Skeletal muscle tissue (tissue), 4 donors: ENCODE data around the gene DENND5B. TPM values are rescaled to one million over a fixed set of nuclear protein-coding genes. Genes with fewer than 3 reads are reported as not detected.
"Not testable (repeated sequence)": the region's sequence is repeated elsewhere in the genome, so short reads cannot be mapped to it uniquely, and the experiment has no call there.

Experiments
- H3K27ac ChIP-seq: one replicate; pipeline ENCODE4 v1.7.0; 2013; ENCODE audit warnings: mild to moderate bottlenecking, low read depth, low read length, inconsistent platforms
- H3K27me3 ChIP-seq, 3 donors: one replicate each; pipeline ENCODE4 v1.7.0; 2013; ENCODE audit warnings: low read length in 3 of 3; ENCODE audit not compliant: control insufficient read depth in 3 of 3, insufficient read depth in 3 of 3
- H3K36me3 ChIP-seq, 3 donors: one replicate each; pipeline ENCODE4 v1.7.0; 2013; ENCODE audit warnings: low read length in 3 of 3; ENCODE audit not compliant: control insufficient read depth in 3 of 3, insufficient read depth in 3 of 3
- H3K4me1 ChIP-seq, 3 donors: one replicate each; pipeline ENCODE4 v1.7.0; 2013; ENCODE audit warnings: low read length in 3 of 3, mild to moderate bottlenecking in 3 of 3; ENCODE audit not compliant: control insufficient read depth in 3 of 3, insufficient read depth in 3 of 3
- H3K4me3 ChIP-seq, 3 donors: one replicate each; pipeline ENCODE4 v1.7.0; 2013; ENCODE audit warnings: low read length in 3 of 3
- H3K9ac ChIP-seq, 3 donors: one replicate each; pipeline ENCODE4 v1.7.0; 2013; ENCODE audit warnings: low read length in 3 of 3, mild to moderate bottlenecking in 3 of 3, moderate library complexity in 2 of 3, low read depth in 1 of 3
- H3K9me3 ChIP-seq, 3 donors: one replicate each; pipeline ENCODE4 v1.7.0; 2013; ENCODE audit warnings: low read length in 3 of 3; ENCODE audit not compliant: control insufficient read depth in 3 of 3
- total RNA-seq: library from RNA; depleted of rRNA; stranded (reverse); fragments of >200 nt; gene quantifications from one replicate; pipeline ENCODE4 v1.2.3, GENCODE V29; 2014
- donor health status: Osteomylitis.

Gene DENND5B
- total RNA-seq, 1 donor from 2014 or later = 29.2 TPM

DNA sequence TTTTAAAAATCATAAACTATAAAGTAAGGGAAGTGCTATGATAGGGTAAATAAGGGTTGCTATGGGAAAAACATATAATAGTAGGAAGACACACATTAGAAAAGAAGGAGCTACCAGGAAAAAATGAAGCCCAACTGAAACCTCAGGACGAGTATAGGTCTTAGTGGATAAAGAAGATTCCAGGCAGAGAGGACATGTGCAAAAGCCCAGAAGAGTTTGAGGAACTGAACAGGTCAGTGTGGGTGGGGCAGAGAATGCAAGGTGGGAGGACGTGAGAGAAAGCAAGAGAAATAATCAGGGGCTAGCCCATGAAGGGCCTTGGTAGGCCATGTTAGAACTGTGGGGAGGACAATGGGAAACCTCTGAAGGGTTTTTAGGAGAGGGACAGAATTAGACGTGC, 109.5 kb downstream of the DENND5B start:
- Histone ChIP-seq H3K27ac (no peak overlapping the region), H3K27me3 (no peaks in the 10 kb centered on the region), H3K9me3 (no peaks in the 10 kb centered on the region), H3K36me3 (peaks cover 0 to 11% (median 8%) of the 10 kb centered on the region in 3 donors), H3K4me3 (no peak overlapping the region), H3K9ac (no peak overlapping the region), H3K4me1 (no peaks in the 10 kb centered on the region)

DNA sequence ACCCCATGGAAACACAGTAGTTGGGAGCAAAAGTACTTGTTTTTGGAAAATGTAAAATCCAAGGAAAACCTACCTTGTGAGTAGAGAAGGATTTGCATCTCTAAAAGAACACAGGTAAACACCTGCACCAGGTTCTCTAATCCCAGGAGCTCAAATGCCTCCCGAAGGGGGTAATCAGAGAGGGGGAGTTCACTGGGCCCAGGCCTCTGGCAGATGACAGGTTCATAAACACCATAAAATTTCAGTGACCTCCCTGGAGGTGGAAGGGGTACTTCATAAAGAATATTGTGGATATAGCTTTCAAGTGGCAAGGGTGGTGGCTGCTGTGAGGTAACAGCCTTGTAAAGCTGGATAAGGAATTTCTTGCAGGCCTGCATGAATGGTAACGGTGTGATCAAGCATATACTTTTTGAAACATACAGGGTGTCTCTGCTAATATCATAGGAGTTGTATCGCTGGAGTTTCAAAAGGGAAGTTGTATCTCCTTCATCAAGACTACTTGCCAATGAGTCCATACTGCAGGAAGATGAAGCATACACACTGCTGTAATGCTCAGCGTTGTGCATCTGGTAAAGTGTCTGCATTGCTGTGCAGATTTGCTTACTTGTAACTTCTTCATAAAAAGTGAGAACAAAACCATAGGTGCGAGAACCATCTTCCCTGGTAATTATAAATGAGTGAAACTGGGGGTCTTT, 111.3 kb downstream of the DENND5B start:
- no peaks in the 10 kb centered on the region for H3K4me1 ChIP-seq
- no peaks in the 10 kb centered on the region for H3K27me3 ChIP-seq
- no peak overlapping the region for H3K27ac ChIP-seq
- peaks cover 0 to 11% (median 8%) of the 10 kb centered on the region in 3 donors for H3K36me3 ChIP-seq
- H3K4me3 ChIP-seq = no peak overlapping the region
- no peak overlapping the region for H3K9ac ChIP-seq
- no peaks in the 10 kb centered on the region for H3K9me3 ChIP-seq

DNA sequence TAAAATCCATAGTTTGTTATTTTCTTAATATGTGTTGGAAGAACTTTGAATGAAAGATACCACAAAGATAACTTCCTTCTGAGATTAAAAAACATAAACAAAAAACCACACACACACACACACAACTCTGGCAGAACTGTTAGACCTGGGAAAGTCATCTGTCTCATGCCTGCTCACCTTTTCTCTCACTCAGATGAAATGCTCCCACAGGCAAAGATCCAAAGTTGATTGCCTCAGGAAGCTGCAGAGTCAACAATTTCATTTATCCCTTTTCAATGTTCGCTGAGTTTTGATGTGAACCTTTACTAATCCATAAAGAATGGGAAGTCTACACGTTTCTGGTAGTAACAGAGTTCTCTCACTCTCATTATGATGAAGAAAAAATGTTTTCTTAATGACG, 112.0 kb downstream of the DENND5B start:
- no peak overlapping the region for H3K27ac ChIP-seq

DNA sequence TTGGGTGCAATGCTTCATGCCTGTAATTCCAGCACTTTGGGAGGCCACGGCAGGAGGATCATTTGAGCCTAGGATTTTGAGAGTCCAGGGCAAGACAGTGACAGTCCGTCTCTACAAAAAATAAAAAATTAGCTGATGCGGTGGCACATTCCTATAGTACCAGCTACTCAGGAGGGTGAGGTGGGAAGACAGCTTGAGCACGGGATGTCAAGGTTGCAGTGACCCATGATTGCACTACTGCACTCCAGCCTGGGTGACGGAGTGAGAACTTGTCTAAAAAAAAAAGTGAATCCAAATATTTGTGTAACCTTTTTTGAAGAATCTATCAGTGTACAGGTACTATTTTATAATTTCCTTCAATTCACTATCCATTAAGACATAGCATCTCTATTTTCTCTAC, 112.5 kb downstream of the DENND5B start:
- Histone ChIP-seq H3K9ac (no peak overlapping the region), H3K9me3 (no peaks in the 10 kb centered on the region), H3K4me3 (no peak overlapping the region), H3K4me1 (no peaks in the 10 kb centered on the region), H3K27me3 (no peaks in the 10 kb centered on the region), H3K27ac (no peak overlapping the region), H3K36me3 (peaks cover 0 to 11% (median 8%) of the 10 kb centered on the region in 3 donors)

More for the DNA sequence above, 112.0 kb downstream of the DENND5B start:
- no peaks in the 10 kb centered on the region for H3K9me3 ChIP-seq
- H3K36me3 ChIP-seq = peaks cover 0 to 11% (median 8%) of the 10 kb centered on the region in 3 donors
- no peaks in the 10 kb centered on the region for H3K4me1 ChIP-seq
- H3K27me3 ChIP-seq = no peaks in the 10 kb centered on the region
- no peak overlapping the region for H3K4me3 ChIP-seq
- H3K9ac ChIP-seq = no peak overlapping the region

DNA sequence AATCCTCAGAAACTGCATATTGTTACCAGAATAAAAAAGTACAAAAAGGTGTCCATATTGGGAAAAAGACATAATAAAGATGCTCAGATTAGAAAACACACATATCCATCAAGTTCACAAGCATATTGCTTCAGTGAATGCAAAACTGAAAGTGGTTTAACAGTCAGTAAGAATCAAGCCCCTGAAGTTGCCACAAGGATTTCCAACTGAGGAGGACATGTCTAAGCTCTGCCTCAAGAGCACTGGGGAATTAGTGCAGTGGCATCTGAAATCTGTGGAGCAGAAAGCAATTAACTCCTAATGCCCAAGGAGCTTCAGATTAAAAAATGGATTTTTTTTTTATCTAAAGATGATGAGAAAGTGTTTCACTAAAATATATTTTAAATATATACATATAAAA, 113.2 kb downstream of the DENND5B start:
- Histone ChIP-seq H3K27me3 (no peaks in the 10 kb centered on the region), H3K9me3 (no peaks in the 10 kb centered on the region), H3K4me1 (no peaks in the 10 kb centered on the region), H3K27ac (no peak overlapping the region), H3K36me3 (peaks cover 0 to 11% (median 8%) of the 10 kb centered on the region in 3 donors), H3K9ac (no peak overlapping the region), H3K4me3 (no peak overlapping the region)

DNA sequence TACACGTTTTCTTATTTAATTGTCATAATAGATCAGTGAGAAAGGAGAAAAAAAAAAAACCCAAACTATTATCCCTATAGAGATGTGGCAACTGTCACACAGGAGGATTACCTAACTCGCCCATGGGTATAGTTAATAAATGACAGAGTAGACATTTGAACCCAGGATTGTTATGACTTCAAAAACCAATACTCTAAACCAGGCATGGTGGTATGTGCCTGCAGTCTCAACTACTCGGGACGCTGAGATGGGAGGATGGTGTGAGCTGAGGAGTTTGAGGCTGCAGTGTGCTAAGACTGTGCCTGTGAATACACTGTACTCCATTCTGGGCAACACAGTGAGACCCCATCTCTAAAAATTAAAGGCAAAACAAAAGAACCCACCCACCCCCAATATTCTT, 114.5 kb downstream of the DENND5B start:
- Histone ChIP-seq H3K9me3 (no peaks in the 10 kb centered on the region), H3K27ac (no peak overlapping the region), H3K9ac (no peak overlapping the region), H3K27me3 (no peaks in the 10 kb centered on the region), H3K4me3 (no peak overlapping the region), H3K4me1 (no peaks in the 10 kb centered on the region), H3K36me3 (peaks cover 0 to 11% (median 8%) of the 10 kb centered on the region in 3 donors)

DNA sequence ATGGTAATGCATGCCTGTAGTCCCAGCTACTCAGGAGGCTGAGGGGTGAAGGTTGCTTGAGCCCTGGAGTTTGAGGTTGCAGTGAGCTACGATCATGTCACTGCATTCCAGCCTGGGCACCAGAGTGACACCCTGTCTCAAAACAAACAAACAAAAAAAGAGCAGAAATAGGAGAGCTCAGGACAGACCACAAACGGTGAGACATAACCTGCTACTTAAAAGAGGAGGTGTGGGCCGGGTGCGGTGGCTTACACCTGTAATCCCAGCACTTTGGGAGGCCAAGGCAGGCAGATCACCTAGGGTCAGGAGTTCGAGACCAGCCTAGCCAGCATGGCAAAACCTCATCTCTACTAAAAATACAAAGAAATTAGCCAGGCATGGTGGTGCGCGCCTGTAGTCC, 115.3 kb downstream of the DENND5B start:
- H3K4me3 ChIP-seq, H3K4me1 ChIP-seq, H3K27ac ChIP-seq, H3K9ac ChIP-seq, H3K9me3 ChIP-seq, H3K27me3 ChIP-seq: not testable (repeated sequence)
- peaks cover 0 to 11% (median 8%) of the 10 kb centered on the region in 3 donors for H3K36me3 ChIP-seq

DNA sequence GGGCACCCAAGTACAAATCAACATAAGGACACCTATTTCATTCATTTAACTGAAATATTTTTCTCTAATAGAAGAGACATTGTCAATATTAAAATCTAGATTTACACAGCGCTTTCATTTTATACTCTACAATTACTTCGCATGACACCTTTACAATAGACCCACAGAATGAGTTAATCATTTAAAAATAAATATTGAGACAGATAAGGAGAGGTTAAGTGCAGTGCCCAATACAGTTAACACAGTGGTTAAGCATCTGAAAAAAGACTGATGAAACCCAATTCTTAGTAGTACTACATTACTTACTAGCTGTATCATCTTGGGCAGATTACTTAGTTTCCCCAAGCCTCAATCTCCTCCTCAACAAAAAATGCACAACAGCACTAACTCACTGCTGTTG, 116.2 kb downstream of the DENND5B start:
- no peaks in the 10 kb centered on the region for H3K27me3 ChIP-seq
- no peak overlapping the region for H3K4me3 ChIP-seq
- H3K4me1 ChIP-seq = no peaks in the 10 kb centered on the region
- H3K36me3 ChIP-seq = peaks cover 0 to 8% (median 6%) of the 10 kb centered on the region in 3 donors
- H3K9ac ChIP-seq = no peak overlapping the region
- no peak overlapping the region for H3K27ac ChIP-seq
- no peaks in the 10 kb centered on the region for H3K9me3 ChIP-seq

DNA sequence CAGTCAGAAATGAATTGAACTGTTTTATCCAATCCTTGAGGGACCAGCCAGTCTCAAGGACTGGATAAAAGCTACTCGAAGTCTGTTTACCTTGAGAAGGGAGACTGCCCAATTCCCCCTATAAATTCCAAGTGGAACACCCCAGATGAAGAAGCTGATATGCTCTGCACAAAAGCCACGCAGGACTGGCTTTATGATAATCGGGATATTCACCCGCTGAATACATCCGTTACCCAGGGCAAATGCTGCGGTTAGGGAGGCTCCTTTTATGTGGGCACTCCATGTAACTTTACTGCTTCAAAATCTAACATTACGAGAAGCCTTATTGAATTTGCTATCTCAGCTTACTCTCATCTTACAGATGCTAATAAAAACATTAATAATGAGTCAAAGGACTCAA, 119.1 kb downstream of the DENND5B start:
- no peaks in the 10 kb centered on the region for H3K4me1 ChIP-seq
- H3K36me3 ChIP-seq = no peaks in the 10 kb centered on the region

DNA sequence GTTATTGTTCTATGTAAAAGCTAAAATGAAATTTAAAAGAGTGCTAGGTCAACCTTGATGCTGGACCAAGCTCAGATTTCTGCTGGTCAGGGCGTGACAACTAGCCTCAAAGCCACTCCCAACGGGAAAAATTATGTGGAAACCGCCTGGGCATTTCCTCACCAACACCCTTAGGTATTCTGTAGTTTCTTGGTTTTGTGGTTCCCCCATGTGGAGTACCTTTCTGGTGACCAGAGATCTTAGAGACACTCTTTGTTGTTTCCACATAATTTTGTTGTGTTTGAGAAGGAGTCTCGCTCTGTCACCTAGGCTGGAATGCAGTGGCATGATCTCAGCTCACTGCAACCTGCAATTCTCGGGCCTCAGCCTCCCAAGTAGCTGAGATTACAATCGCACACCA, 119.9 kb downstream of the DENND5B start:
- no peak overlapping the region for H3K9ac ChIP-seq
- no peaks in the 10 kb centered on the region for H3K36me3 ChIP-seq
- no peaks in the 10 kb centered on the region for H3K4me1 ChIP-seq
- H3K4me3 ChIP-seq = no peak overlapping the region
- no peak overlapping the region for H3K27ac ChIP-seq
- H3K27me3 ChIP-seq = no peaks in the 10 kb centered on the region
- no peaks in the 10 kb centered on the region for H3K9me3 ChIP-seq

More for the DNA sequence above, 119.1 kb downstream of the DENND5B start:
- Histone ChIP-seq H3K9ac (no peak overlapping the region), H3K27me3 (no peaks in the 10 kb centered on the region), H3K27ac (no peak overlapping the region), H3K4me3 (no peak overlapping the region), H3K9me3 (no peaks in the 10 kb centered on the region)
